ENCODE measurements around the gene F11.
"Not testable (repeated sequence)": the region's sequence is repeated elsewhere in the genome, so short reads cannot be mapped to it uniquely, and the experiment has no call there.

Gene F11

DNA sequence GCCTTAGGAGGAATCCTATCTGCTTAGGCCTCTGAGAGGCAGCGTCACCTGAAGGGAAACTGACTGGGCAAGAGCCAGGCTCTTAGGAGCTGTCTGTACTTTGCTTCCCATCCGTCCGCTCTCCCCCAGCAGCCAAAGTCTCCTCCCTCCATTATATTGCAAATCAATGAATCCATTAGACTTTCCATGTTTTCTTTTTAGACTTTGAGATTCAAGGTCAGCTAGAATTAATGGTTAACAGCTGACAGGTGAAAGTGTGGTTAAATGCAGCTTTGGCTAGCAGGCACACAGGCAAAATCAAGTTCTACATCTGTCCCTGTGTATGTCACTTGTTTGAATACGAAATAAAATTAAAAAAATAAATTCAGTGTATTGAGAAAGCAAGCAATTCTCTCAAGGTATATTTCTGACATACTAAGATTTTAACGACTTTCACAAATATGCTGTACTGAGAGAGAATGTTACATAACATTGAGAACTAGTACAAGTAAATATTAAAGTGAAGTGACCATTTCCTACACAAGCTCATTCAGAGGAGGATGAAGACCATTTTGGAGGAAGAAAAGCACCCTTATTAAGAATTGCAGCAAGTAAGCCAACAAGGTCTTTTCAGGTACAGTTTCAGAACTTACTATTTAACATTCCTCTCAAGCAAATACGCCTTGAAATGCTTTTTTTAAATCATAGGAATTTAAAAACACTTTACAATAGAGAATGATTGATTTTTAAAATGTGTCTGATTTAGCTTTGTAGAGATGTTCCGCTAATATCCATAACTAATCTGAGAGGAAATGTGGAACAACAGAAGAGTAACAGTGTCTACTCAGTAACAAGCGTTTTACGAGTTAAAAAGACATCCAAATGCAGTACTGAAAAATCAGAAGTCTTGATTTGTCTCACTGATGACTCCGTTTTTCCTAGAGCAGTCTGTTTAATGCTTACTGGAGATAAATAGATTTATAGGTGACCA, at the start of gene F11:
F11 (plus strand) TSS at position 507 of the 970 bp plus-strand sequence. CDS start 948 bp downstream, outside the sequence.
- no peak for DNase-seq (ENCODE audit: low read depth, low spot score)

GRCh38 chr4:186216465-186217024, 49.4 kb upstream of the F11 start:
- no peak overlapping the region for H3K27ac ChIP-seq
- no peak for DNase-seq (ENCODE audit: low read depth, low spot score)

More for the DNA sequence above, at the start of gene F11:
- no peak within 1 kb of the TSS for H3K27ac ChIP-seq

DNA sequence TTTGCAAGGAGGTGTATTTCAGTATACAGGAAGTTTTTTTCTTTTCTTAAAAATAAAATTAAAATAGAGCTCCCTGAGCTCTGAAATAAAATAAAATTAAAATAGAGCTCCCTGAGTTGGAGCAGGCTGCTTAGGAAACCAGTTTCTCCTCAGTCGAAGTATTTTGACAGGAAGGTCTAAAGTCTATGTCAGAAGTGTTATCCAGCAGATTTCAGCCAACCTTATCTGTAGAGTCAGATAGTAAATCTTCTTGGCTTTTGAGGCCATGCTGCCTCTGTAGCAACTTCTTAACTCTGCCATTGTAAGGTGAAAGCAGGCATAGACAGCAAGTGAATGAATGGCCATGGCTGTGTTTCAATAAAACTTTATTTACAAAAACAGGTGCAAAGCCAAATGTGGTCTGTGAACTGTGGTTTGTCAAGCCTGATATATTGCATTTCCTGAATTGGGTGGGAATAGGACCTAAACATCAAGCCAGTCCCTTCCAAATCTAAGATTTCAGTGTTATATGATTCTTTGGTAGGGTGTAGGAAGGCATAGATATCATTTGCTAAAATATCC, 48.2 kb upstream of the F11 start:
- no peak overlapping the region for H3K27ac ChIP-seq
- no peak for DNase-seq (ENCODE audit: low read depth, low spot score)

DNA sequence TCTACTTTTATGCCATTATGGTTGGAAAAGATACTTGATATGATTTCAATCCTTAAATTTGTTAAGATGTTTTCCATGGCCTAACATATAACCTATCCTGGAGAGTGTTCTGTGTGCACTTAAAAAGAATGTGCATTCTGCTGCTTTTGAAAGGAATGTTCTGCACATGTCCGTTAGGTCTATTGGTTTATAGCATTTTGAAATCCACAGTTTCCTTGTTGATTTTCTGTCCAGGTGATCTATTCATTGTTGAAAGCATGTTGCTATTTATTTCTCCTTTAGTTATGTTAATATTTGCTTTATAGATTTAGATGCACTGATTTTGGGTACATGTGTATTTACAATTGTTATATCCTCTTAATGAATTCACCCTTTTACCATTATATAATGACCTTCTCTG, 44.4 kb upstream of the F11 start:
- no peak overlapping the region for H3K27ac ChIP-seq
- no peak for DNase-seq (ENCODE audit: low read depth, low spot score)

- no peak for DNase-seq (ENCODE audit: low read depth, low spot score)
- no peak overlapping the region for H3K27ac ChIP-seq
Measured at GRCh38 chr4:186225848-186226247, 40.1 kb upstream of the F11 start.

DNA sequence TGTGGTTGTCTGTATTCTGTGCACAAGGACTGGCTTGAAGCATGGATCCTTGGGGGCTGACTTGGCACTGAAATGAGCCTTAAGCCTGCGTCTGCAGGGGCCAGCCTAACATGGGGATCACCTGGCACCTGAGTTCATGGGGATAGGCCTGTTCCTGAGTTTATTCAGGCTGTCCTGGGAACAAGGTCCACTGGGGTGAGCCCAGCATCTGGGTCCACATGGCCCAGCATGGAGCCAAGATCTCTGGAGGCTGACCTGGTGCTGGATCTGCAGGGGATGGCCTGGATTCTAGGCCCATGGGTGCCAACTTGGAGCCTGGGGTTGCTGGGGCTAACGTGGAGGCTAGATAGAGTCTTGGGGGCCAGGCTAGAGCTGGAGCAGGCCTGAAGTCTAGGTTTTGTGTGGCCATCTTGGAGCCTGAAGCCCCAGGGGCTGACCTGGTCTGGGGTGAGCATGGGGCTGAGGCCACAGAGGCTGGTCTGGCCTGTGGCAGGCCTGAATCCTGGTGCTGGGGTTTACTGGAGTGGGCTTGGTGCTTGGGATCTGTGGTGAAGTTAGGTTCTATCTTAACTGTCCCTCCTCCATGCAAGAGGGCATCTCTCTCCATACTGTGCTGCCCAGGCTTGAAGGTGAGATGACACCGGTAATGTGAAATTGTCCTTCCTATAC, 39.3 kb upstream of the F11 start:
- H3K27ac ChIP-seq: no peak overlapping the region
- DNase-seq (ENCODE audit: low read depth, low spot score): no peak

GRCh38 chr4:186227221-186227620, 38.8 kb upstream of the F11 start, which contains the start of gene KLKB1:
Gene KLKB1 (plus strand): TSS chr4:186227507. CDS start chr4:186228196, 689 bp downstream.
- no peak within 1 kb of the TSS for H3K27ac ChIP-seq
- no peak for DNase-seq (ENCODE audit: low read depth, low spot score)

DNA sequence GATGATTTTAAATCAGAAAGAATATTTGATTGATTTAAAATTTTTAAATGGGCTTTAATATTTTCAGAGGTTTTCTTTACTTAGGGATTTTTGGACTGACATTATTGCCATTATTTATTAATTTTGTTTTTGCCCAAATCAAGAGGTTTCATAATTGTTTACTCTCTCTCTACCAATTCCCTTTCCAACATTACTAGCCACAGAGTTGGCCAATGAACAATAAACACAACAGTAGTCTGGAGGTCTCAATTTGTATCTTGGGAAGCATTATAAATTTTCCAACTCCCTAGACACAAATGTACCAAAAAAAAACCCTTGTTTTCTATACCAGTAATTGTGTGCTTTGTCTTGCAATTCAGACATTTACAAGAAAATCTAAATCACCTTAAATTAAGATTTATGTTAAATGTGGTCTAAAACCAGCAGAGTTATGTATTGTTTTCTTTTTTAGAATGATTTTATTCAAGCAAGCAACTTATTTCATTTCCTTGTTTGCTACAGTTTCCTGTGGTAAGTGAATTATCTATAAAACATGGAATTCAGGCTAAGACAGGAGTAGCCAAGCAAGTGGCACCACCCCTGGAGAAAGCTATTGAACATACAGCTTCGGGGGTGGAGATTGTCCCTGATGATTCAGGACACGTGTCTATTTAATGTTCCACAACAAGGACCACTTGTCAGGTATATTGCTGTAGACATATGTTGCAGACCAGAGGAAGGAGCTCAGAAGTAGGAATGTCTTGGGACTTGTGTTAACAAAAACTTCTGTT, 38.1 kb upstream of the F11 start:
- DNase-seq (ENCODE audit: low read depth, low spot score): no peak
- H3K27ac ChIP-seq: no peak overlapping the region

GRCh38 chr4:186228514-186228894, 37.5 kb upstream of the F11 start:
- no peak for DNase-seq (ENCODE audit: low read depth, low spot score)

DNA sequence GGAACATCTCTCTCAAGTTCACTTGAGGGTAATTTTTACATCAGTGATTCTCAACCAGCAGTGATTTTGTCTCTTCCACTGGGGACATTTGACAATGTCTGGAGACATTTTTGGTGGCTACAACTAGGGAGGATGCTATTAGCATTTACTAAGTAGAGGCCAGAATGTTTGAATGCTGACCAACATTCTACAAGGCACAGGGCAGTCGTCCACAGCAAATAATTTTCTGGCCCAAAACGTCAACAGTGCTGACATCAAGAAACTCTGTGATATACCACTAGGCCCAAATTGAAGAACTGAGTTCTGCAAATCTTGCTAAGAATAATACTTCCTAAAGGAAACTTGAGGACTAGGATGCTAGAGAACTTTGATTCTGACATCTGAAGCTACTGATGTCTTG, 31.6 kb upstream of the F11 start:
- H3K27ac ChIP-seq: no peak overlapping the region
- DNase-seq (ENCODE audit: low read depth, low spot score): no peak

More at GRCh38 chr4:186228514-186228894, 37.5 kb upstream of the F11 start:
- H3K27ac ChIP-seq: no peak overlapping the region

DNA sequence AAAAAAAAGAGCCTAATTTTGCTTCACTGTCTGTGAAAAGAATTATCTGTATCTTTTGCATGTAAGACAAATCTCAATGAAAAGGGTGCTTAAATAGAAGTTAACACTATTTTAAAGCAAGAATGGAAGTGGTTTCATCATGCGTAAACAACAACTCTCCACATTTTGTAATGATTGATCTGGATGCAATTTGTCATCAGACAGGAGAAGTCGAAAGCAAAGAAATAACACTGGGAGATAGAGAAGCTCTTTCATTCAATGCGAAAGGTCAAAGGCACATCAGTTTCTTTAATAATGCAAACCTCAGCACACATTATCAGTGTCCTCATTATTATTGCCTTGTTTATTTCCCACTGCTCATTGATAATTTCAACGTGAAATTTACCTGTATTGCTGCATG, 29.9 kb upstream of the F11 start:
- no peak for DNase-seq (ENCODE audit: low read depth, low spot score)
- H3K27ac ChIP-seq: no peak overlapping the region

GRCh38 chr4:186240452-186240847, 25.5 kb upstream of the F11 start:
- no peak for DNase-seq (ENCODE audit: low read depth, low spot score)
- no peak overlapping the region for H3K27ac ChIP-seq

DNA sequence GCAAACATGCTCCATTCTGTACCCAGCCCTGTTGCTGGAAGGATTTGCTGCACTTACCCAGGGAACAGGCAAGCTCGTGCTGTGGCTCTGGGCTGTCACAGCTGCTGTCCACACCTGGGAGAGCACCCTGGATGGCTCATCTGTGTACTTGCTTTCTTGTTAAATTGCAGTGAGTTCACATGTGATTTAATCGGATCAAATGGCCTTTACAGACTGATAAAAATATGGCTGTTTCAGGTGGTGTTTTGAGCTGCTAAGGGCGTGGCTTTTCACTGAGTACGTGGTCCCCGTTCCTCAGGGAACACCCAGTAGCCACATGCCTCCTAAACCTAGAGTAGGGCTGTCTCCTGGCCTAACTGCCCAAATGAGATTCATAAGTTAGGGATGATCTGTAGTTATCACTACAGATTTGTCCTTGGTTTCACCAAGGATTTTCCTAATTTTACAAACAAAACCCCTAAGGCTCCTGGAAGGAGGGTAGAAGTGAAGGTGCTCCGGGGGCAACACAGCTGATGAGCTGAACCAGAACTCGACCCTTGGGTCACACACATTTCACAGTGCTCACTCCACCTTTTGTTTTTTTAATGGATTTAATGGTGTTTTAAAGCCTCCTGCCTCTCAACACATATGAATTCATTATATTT, 25.0 kb upstream of the F11 start:
- no peak for DNase-seq (ENCODE audit: low read depth, low spot score)
- no peak overlapping the region for H3K27ac ChIP-seq

DNA sequence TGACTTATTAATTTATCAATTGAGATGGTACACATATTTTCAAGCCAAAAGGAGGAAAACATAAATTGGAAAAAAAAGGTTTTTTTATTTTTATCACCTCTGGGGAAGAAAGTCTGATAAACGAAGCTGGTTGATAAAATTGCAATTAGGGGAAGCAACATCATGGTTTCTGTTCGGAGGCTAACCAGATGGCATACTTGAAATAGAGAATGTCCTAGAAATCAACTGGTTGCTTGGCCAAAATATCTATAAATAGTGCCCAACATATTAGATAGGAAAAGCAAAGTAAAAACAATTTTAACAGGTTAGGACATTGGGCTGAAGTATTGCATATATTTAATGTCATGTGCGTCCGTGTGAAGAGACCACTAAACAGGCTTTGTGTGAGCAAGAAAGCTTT, 24.4 kb upstream of the F11 start:
- DNase-seq (ENCODE audit: low read depth, low spot score): no peak

DNA sequence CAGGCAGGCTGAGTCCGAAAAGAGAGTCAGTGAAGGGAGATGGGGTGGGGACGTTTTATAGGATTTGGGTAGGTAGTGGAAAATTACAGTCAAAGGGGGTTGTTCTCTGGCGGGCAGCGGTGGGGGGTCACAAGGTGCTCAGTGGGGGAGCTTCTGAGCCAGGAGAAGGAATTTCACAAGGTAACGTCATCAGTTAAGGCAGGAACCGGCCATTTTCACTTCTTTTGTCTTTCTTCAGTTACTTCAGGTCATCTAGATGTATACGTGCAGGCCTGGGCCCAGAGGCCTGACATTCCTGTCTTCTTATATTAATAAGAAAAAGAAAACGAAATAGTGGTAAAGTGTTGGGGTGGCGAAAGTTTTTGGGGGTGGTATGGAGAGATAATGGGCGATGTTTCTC, 24.0 kb upstream of the F11 start:
- not testable (repeated sequence) for H3K27ac ChIP-seq; DNase-seq (ENCODE audit: low read depth, low spot score)

More for the DNA sequence above, 24.4 kb upstream of the F11 start:
- H3K27ac ChIP-seq: no peak overlapping the region

- DNase-seq (ENCODE audit: low read depth, low spot score): no peak
- H3K27ac ChIP-seq: no peak overlapping the region
Measured at GRCh38 chr4:186243331-186243730, 22.7 kb upstream of the F11 start.

DNA sequence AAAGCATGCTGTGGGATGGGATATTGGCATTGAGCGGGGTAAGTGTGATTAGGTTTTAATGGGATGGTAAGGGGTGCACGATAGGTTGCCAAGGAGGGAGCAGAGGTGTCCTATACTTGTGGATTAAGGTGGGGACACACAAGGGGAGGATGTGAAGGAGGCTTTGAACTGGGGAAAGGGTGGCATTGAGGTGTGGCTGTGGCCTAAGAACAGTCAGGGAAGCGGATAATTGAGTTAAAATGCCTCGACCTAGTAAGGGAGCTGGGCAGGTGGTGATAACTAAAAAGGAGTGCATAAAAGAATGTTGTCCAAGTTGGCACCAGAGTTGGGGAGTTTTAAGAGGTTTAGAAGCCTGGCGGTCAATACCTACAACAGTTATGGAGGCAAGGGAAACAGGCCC, 21.2 kb upstream of the F11 start:
- no peak overlapping the region for H3K27ac ChIP-seq
- DNase-seq (ENCODE audit: low read depth, low spot score): no peak

- not testable (repeated sequence) for H3K27ac ChIP-seq; DNase-seq (ENCODE audit: low read depth, low spot score)
Measured at GRCh38 chr4:186247062-186247752, 18.8 kb upstream of the F11 start.

DNA sequence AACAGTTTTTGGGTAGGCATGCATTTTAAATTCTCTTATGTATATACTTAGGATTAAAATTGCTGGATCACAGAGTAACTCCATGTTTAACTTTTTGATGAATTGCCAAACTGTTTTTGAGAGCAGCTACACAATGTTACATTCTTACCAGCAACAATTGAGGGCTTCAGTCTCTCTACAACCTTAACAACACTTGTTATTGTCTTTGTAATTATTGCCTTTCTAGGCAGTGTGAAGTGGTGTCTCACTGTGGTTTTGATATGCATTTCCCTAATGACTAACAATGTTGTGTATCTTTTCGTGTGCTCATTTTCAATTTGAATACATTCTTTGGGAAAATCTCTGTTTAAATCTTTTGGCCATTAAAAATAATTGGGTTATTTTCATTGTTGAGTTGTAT, 17.3 kb upstream of the F11 start:
- no peak overlapping the region for H3K27ac ChIP-seq
- DNase-seq (ENCODE audit: low read depth, low spot score): no peak
